SK-N-MC (cell line): ENCODE measurements around the gene POLR1A.

ENCODE experiments used
- DNase-seq: peaks from one replicate; pipeline ENCODE4 v3.0.0-alpha.2; 2011; ENCODE audit warnings: low read depth, low spot score
- H3K27ac ChIP-seq: fragments of 200-600 bp; sonication (generic); 2 replicates; pipeline ENCODE4 v1.5.1; 2016; ENCODE audit warnings: mixed run types
- H3K36me3 ChIP-seq: fragments of 200-600 bp; sonication (generic); 2 replicates; pipeline ENCODE4 v1.6.1; 2017; ENCODE audit warnings: antibody characterized with exemption, low read length, mixed read lengths; ENCODE audit not compliant: insufficient read depth
- H3K4me3 ChIP-seq: fragments of 200-600 bp; sonication (generic); 2 replicates; pipeline ENCODE4 v1.5.1; 2016
- H3K9ac ChIP-seq: fragments of 200-600 bp; sonication (generic); 2 replicates; pipeline ENCODE4 v1.8.0; 2017; ENCODE audit warnings: mixed run types, mixed read lengths; ENCODE audit not compliant: insufficient read length
- H3K9me3 ChIP-seq: fragments of 200-600 bp; sonication (generic); 2 replicates; pipeline ENCODE4 v1.6.1; 2017; ENCODE audit warnings: low read depth, mild to moderate bottlenecking, antibody characterized with exemption, low read length, moderate library complexity, mixed read lengths
- EZH2 ChIP-seq: fragments of 200-600 bp; sonication (generic); IDR thresholded peaks from one replicate; pipeline ENCODE4 v1.6.1; 2017; ENCODE audit warnings: antibody characterized with exemption
- FOXP2 ChIP-seq: optimal IDR thresholded peaks from 2 replicates; pipeline ENCODE3; 2011; ENCODE audit warnings: mild to moderate bottlenecking, moderate library complexity; ENCODE audit not compliant: insufficient read depth; ENCODE audit errors: extremely low read length, control extremely low read depth
- POLR2AphosphoS5 ChIP-seq: IDR thresholded peaks from 2 replicates; pipeline ENCODE4 v1.6.1; 2012; ENCODE audit warnings: mild to moderate bottlenecking, low read depth, low read length, borderline replicate concordance

The POLR1A gene

DNA sequence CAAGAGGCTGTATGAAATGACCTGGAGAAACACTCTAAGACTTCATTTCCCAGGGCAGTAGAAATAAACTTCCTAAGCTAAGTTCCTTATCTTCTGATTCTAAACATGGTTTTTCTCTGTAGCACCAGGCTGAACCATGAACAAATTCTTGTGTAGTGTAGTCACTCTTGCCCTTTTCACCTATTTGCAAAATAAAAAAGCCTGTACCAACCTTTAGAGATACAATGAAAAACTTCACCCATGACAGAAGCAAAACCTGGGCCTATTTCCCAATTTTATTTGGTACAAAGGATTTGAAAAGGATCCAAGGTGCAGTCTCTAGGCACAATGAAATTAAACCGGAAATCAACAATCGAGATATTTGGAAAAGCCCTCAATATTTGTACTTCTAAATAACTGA, 43.6 kb downstream of the POLR1A start:
- TF ChIP-seq FOXP2 (no peak), EZH2 (no peak), POLR2AphosphoS5 (no peak)
- H3K27ac ChIP-seq: no peak overlapping the region
- no peaks in the 10 kb centered on the region; the same call in 1 of the 2 replicates for H3K9me3 ChIP-seq
- H3K9ac ChIP-seq: no peak overlapping the region
- no peak for DNase-seq
- H3K36me3 ChIP-seq: peaks cover 88% of the 10 kb centered on the region
- H3K4me3 ChIP-seq: no peak overlapping the region

DNA sequence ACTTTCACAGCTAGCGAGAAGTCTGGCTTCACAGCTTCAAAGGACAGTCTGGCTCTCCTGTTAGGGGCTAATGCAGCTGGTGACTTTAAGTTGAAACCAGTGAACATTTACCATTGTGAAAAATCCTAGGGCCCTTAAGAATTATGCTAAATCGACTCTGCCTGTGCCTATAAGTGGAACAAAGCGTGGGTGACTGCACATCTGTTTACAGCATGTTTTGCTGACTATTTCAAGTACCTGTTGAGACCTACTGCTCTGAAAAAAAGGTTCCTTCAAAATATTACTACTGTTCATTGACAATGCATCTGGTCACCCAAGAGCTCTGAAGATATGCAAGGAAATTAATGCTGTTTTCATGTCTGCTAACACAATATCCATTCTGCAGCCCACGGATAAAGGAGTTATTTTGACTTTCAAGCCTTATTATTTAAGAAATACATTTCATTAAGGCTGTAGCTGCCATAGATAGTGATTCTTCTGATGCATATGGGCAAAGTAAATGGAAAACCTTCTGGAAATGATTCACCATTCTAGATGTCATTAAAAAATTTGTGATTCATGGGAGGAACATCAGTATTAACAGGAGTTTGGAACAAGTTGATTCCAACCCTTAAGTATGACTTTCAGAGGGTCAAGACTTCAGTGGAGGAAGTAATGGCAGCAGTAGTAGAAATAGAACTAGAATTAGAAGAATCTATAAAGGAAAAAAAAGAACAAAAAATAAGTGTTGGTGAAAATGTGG, 48.9 kb downstream of the POLR1A start:
- H3K36me3 ChIP-seq: peaks cover 72% of the 10 kb centered on the region
- H3K9me3 ChIP-seq: no peaks in the 10 kb centered on the region
- H3K4me3 ChIP-seq: no peak overlapping the region
- H3K9ac ChIP-seq: no peak overlapping the region
- TF ChIP-seq FOXP2: no peak
- no peak for TF ChIP-seq EZH2
- TF ChIP-seq POLR2AphosphoS5: no peak
- H3K27ac ChIP-seq: no peak overlapping the region
- no peak for DNase-seq

DNA sequence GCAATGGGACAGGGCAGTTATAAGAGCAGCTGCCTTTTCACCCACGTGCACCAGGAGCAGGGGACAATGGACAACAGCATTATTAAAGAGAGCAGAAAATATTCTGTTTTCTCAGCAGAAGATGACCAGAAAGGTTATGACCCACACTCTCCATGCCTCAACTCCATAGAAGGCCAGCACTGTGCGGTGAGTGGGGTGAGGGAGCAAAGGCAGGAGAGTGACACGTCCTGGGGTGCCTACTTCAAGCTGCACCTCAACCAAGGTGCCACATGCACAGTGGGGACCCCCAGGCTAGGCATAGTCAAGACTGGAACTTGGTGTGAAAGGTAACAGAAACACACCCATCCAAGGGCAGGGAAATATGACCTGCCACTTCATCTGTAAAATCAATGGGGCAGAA, 50.4 kb downstream of the POLR1A start:
- Histone ChIP-seq H3K4me3 (no peak overlapping the region), H3K36me3 (peaks cover 67% of the 10 kb centered on the region), H3K27ac (no peak overlapping the region), H3K9me3 (no peaks in the 10 kb centered on the region), H3K9ac (no peak overlapping the region)
- TF ChIP-seq FOXP2: no peak
- no peak for TF ChIP-seq POLR2AphosphoS5
- TF ChIP-seq EZH2: no peak
- no peak for DNase-seq

DNA sequence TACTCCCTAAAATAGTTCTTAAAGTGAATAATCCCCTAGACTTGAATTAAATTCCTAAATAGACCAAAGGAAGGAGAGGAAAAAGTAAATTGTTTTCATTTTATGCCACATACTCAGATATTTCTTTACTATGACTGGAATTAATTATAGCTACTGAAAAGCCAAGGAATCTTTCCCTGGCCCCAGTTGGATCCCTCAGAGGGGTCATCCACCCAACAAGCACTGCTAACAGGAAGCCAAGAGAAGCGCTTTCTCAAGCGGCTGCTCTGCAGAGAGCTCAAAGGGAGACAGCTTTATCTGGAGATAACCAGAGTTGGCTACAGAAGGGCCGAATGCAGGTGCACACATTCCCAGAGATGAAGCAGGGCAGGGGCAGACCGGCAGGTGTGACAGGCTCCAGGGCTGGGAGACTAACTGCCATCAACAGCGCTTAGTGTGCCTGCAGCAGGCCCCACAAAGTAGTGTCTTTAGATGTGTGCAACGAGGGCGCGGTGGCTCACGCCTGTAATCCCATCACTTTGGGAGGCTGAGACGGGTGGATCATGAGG, 51.1 kb downstream of the POLR1A start:
- Histone ChIP-seq H3K27ac (no peak overlapping the region), H3K9me3 (no peaks in the 10 kb centered on the region), H3K4me3 (no peak overlapping the region), H3K9ac (no peak overlapping the region), H3K36me3 (peaks cover 65% of the 10 kb centered on the region)
- no peak for TF ChIP-seq POLR2AphosphoS5
- no peak for DNase-seq

DNA sequence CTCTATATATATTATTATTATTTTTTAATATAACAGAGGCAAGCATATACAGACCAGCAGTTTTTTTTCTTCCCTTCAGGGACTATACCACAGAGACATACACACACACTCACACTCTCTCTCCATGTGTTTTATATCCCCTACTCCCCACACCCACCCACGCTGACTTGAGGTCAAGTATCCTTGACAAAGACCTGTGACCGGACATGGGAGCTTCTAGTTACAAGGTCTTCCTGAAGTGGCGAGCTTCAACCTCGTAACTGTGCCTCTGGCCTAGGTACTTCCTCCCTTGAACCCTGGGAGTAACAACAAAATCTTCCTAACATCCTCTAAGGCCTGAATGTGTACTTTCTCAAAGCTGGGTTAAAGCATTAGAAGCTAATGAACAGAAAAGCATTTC, 52.5 kb downstream of the POLR1A start:
- H3K4me3 ChIP-seq: no peak overlapping the region
- no peak overlapping the region for H3K9ac ChIP-seq
- no peaks in the 10 kb centered on the region for H3K9me3 ChIP-seq
- peaks cover 73% of the 10 kb centered on the region for H3K36me3 ChIP-seq
- TF ChIP-seq EZH2: no peak
- TF ChIP-seq FOXP2: no peak
- no peak for TF ChIP-seq POLR2AphosphoS5
- DNase-seq: no peak
- H3K27ac ChIP-seq: no peak overlapping the region

DNA sequence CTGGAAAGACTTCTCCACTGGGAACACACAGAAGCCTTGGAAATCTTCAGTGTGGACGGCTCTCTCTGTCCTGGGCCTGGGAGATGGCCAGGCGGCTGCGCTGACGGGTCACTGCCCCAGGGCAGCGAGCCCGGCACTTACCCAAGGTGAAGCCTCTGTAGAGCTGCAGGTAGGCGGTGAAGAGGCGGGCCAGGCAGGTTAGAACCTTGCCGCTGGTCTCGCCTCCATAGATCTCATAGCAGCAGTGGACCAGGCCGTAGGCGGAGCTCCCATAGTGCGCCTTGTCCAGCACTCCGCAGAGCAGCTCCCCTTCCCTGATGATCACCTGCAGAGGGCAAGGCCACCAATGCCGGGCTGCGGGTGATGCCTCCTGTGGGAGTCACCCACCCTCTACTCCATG, 53.0 kb downstream of the POLR1A start:
- Histone ChIP-seq H3K27ac (no peak overlapping the region), H3K9ac (no peak overlapping the region), H3K4me3 (no peak overlapping the region), H3K36me3 (peaks cover 75% of the 10 kb centered on the region), H3K9me3 (no peaks in the 10 kb centered on the region)
- DNase-seq: no peak
- TF ChIP-seq FOXP2 (no peak), EZH2 (no peak), POLR2AphosphoS5 (no peak)

DNA sequence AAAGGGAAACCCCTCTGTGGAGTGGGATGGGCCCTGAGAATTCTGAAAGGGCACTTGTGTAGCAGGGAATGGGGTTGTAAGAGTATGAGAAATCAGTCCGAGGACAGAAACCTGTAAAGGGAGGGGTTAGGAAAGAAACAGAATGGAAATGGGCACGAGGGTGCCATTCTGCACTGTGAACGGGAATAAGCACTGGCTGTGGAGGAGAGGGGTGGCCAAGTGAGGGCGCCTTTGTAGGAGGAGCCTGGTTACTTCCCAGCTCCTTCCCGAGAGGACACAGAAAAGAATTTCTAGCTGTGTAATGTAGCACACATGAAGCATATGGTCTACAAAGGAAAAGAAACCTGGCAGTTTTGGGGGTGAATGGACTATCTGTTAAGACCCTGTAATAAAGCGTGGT, 53.4 kb downstream of the POLR1A start:
- no peak for DNase-seq
- TF ChIP-seq FOXP2 (no peak), POLR2AphosphoS5 (no peak), EZH2 (no peak)
- peaks cover 75% of the 10 kb centered on the region for H3K36me3 ChIP-seq
- no peak overlapping the region for H3K9ac ChIP-seq
- H3K27ac ChIP-seq: no peak overlapping the region
- no peak overlapping the region for H3K4me3 ChIP-seq
- no peaks in the 10 kb centered on the region for H3K9me3 ChIP-seq

DNA sequence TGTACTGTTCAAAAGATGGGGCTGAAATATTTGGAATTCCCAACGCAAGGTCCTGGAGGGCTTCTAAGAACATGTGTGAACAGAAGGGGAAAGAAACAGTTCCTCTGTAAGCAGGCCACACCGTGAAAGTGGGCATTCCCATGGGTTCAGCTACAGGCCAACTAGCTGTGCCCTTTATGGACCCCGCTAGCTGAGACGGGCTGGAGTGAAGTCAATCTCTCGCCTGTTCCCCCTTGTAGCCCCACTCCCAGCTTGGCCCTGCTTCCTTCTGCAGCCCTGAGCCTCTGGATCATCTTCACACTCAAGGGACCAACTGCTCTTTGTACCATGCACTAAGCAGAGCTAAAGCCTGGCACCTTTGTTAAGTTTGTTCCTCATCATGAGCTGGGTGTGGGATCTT, 55.4 kb downstream of the POLR1A start:
- TF ChIP-seq FOXP2 (no peak), EZH2 (no peak), POLR2AphosphoS5 (no peak)
- no peak overlapping the region for H3K4me3 ChIP-seq
- no peaks in the 10 kb centered on the region for H3K9me3 ChIP-seq
- H3K9ac ChIP-seq: no peak overlapping the region
- H3K27ac ChIP-seq: no peak overlapping the region
- H3K36me3 ChIP-seq: peaks cover 87% of the 10 kb centered on the region
- DNase-seq: no peak

DNA sequence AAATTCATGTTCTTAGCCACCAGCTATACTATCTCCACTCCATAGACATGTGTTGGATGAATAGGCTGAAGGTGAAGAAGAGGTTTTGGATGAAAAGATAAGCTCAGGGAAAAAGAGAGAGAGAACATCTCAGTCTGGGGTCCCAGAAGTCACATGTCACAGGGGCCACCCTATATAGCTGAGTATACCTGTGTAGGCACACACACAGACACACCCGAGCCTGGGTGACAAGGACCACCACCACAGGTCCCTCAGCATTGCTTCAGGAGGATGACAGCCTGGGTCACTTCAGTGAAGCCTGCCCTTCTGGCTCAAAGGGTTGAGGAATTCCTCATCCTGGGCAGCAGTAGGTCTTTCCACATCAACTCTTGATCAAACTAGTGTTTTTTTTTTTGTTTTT, 56.2 kb downstream of the POLR1A start:
- TF ChIP-seq FOXP2 (no peak), EZH2 (no peak), POLR2AphosphoS5 (no peak)
- Histone ChIP-seq H3K27ac (no peak overlapping the region), H3K9me3 (no peaks in the 10 kb centered on the region), H3K36me3 (peaks cover 87% of the 10 kb centered on the region), H3K4me3 (no peak overlapping the region), H3K9ac (no peak overlapping the region)
- no peak for DNase-seq
